HG03039 (cell line): Measurements from ENCODE around the gene TAGLN2.

Experiments
- ATAC-seq: cut with Tn5 transposase; IDR thresholded peaks from one replicate; pipeline ENCODE4 v1.9.1; 2021; ENCODE audit warnings: mild to moderate bottlenecking, moderate library complexity; ENCODE audit not compliant: unreplicated experiment

Gene TAGLN2

DNA sequence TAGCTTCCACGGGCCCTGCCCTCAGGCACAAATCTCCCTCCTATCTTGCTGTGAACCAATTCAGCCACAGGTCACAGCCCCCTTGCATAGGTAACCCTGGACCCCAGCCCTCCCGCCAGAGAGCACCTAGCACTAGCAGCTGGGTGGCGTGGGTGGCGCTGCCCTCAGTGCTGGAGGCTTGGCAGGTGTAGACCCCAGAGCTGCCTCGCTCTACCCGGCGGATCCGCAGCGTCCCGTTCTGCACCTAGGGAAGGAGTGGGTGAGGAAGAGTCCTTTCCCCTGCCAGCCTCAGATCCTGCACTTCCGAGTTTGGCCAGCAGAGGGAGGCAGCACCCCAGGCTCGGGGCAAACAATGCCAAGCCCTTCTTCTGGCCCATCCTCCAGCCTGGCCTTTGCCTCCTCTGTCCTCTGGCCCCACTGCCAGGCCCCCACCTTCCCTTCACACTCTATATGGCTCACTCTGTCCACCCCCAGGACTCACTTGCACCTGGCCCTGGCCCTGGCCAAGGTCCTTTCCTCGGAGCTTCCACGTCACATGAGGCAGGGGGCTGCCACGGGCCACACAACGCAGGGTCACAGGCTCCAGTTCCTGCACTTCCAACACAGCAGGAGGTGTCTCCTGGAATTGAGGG, 11.1 kb upstream of the TAGLN2 start:
- no peak for ATAC-seq

GRCh38 chr1:159935719-159936272, 10.5 kb upstream of the TAGLN2 start:
- ATAC-seq, result no peak

GRCh38 chr1:159935305-159935704, 10.0 kb upstream of the TAGLN2 start:
- ATAC-seq, result no peak

DNA sequence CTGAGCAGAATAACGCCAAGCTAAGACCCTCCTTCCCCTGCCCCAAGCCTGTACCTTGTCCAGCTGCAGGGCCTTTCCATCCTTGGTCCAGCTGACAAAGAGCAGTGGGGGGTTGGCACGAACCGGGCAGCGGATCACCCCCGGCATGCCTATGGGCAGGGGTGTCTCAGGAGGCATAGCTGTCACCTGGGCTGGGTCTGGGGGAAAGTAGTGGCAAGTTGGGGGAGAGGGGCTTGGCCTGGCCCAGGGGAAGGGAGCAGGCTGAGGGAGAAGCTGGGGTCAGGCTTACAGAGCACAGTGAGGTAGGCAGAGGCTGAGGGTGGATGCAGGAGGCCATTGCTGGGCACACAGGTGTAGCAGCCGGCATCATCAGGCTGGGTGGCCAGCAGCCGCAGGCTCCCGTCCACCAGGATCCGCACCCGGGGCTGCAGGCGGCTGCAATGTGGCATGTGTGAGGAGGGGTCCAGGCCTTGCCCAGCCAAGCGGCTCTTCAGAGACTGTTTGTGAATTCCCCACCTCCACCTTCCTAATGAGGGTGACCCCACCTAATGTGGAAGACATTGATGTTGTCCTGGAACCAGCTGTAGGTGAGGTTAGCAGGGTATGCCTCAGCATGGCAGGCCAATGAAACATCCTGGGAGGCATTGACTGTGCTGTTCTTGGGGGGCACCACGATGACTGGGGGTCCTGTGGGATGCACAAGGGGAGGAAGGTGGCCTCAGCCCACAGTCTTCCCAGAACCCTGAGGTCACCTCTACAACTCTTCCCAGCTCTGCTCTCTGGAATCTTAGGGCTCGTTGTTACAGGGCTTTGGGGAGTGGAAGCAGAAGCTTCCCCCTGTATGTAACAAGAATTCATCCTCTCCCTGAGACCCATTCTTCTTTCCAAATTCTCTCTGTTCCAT, 9.1 kb upstream of the TAGLN2 start:
- ATAC-seq, result no peak

- no peak for ATAC-seq
These were observed 8.0 kb upstream of the TAGLN2 start for GRCh38 chr1:159933347-159933746.

DNA sequence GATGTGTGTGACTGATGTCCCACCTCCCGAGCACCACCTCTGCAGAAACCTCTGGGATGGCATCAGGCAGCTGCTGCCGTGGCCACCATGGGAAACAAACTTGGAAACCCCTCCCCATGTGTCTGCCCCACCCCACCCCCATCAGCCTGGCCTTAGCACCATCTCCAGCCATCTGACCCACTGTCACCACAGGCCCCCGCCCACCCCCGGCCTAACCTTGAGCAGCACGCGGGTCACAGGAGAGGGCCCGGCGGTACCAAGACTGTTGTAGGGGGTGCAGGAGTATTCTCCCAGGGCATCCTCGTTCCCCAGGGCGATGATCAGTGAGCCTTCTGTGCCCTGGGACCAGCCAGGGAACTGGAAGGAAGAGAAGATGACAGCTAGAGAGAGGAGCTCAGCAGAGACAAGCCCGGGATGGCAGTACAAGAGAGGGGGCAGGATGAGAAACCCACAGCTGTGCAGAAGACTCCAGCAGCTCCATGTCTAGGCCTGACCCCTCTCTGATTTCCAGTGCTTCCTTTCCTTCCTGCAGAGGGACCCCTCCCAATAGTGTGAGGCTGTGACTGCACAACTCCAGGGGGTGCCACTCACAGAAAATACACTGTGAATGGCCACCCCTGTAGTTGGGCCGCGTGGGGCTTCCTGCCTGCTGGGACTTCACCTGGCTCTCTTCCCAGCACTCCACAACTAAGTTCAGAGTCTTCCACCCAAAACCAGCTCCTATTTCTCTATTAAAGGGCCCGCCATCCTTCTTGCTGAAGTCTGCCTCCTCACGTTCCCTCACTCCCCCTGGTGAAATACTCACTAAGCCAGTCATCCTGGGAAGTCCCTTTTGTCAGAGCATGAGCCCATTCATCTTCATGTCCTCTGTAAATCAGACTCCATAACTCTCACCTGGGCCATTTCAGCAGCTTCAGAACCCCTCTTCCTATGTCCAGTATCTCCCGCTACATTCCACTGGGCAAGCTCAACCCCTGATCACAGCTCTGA, 7.3 kb upstream of the TAGLN2 start:
- no peak for ATAC-seq

GRCh38 chr1:159931795-159932173, 6.5 kb upstream of the TAGLN2 start:
- no peak for ATAC-seq

DNA sequence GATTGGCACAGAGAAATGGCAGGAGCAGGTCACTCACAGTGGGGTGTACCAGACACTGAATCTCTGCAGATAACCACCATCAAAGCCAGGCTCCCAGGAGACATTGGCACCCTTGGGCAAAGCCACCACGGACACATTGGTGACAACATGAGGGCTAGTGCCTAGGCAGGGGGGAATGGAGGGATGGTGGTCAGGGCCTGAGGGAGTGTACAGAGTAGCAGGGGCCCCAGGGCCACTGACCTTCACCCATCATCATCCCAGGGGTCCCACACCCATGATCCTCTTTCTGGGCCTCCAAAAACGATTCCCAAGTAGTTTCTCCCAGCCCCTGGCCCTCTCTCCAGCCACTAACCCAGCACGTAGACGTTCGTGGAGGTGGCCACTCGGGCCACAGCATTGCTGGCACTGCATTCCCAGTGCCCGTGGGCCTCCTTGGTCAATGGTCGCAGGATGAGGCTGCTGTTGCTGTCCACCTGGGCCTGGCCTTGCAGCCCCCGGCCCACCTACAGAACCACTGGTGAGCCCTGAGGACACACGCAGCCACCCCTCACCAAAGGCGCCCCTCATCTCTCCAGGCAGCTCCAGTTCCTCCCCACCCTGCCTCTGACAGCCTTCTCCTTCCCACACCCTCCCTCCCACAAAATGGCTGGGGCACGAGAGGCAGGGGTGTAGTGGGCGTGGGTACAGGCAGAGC, 5.9 kb upstream of the TAGLN2 start:
- no peak for ATAC-seq

- ATAC-seq, result no peak
These were observed 5.3 kb upstream of the TAGLN2 start for GRCh38 chr1:159930634-159931033.

GRCh38 chr1:159930216-159930615, 4.9 kb upstream of the TAGLN2 start:
- no peak for ATAC-seq

- no peak for ATAC-seq
These were observed 4.1 kb upstream of the TAGLN2 start for GRCh38 chr1:159929155-159930051.

GRCh38 chr1:159928491-159929050, 3.3 kb upstream of the TAGLN2 start:
- ATAC-seq, result no peak

DNA sequence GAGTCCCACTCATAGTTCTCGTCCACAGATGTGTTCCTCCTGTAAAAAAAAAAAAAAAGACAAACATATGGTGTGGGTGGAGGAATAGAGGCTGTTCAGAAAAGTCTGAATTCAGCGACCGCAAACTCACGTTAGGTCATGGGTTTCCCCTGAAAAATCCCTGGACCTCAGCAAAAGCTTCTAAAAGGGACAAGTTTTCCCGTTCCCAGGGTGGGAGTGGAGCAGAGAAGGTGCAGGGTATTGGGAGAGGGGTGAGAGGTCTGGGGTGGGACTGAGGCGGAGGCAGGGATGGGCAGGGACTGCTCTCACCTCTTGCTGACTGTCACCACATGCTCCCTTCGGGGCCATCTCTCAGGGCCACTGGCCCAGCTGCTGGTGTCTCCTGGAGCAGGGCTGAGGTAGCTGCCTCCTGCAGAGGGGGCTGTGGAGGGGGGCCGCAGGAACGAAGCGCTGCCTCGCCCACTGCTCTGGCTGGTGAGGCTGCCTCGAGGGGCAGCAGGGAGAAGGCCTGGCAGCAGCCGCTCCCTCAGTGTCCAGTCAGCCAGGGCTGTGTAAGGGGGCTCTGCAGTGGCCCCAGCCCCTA, 2.6 kb upstream of the TAGLN2 start:
- no peak for ATAC-seq

- no peak for ATAC-seq
These were observed 2.0 kb upstream of the TAGLN2 start for GRCh38 chr1:159927211-159927848.

- ATAC-seq, result peak; percentile 1
These were observed 392 bp upstream of the TAGLN2 start for GRCh38 chr1:159925719-159926078.

DNA sequence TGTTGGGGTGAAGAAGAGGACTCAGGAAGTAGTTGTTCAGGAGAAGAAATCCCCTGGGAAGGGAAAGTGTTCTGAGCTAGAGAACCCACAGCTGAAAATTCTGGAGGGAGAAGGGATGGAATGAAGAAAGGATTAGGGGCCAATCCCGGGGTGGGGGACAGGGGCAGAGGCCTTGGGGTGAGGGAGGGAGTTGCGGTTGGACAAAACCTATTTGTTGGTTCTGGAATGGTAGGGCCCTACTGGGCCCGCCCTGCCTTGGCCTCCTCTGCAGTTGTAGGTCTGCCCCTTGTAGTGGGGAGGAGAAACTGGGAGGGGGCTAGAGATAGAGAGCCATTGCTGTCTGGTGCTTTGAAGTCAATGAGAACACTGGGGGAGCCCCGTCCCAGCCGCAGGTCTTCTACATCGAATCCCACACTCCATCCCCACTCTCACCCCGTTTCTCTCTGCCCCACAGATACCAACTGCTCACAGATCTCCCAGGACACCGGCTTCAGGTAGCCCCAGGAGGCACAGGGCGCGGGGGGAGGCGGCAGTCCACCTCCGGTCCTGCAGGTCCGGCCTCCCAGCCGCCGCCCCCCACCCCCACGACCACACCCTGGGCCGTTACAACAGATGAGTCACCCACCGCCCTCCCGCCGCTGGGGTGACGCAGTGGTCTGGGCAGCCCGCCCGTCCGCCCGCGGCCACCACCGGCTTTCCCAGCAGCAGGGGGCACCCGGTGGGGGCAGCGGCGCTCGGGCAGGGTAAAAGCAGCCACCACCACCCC, 1.1 kb downstream of the TAGLN2 start:
- ATAC-seq, result no peak

DNA sequence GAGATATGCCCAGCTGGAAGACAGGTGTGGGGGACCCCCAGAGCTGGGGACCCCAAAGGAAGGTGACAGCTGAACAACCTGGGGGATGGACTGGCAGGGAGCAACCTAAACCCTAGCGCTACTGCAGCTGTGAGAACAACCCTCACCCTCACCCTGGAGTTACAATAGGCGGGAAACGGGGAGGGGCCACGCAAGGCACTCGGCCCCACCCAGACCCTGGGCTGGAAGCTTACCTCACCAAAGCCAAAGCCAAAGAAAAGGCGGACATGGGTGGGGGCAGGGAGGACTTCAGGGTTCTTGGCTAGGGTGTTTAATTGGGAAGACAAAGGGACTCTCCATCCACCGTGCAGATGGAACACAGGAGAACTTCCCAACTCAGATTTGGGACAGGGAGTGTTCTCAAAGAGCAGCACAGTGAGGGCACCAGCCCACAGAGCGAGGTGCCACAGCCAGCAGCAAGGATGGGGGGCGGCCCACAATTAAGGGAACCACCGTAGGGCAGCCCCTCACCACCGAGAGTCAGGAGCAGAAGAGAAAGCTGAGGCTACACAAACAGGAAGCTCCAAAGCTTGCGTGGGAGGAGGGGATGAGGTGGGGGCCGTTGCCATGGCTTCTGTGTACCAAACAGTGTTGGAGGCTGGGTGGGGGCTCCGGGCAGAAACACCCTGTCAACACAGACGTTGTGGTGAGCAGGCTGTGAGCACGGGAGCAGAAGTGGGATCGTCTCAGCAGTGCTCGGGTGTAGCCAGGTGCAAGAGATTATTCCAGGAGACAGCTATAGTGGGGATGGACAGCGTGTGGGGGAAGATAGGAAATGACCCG, 1.9 kb downstream of the TAGLN2 start:
- ATAC-seq, result peak; percentile 22
